Cardiac muscle cell (in vitro differentiated cells and primary cell): ENCODE data around the gene PRXL2B. TPM values are rescaled to one million over a fixed set of nuclear protein-coding genes. Genes with fewer than 3 reads are reported as not detected.
A peak's percentile ranks its signal among the peaks of the same experiment; 100 is the strongest.

ENCODE experiments used
- DNase-seq, 2 donors: peaks; one replicate each; pipeline versions ENCODE4 v3.0.0 to v3.0.0-alpha.2; 2010 to 2017; ENCODE audit warnings: low read depth in 1 of 2, low spot score in 1 of 2
- H3K27ac ChIP-seq: fragments of 200-600 bp; sonication (generic); 2 replicates; pipeline ENCODE4 v1.5.1; 2016
- H3K27me3 ChIP-seq: fragments of 200-600 bp; sonication (generic); 2 replicates; pipeline ENCODE4 v1.6.0; 2016; ENCODE audit warnings: control low read depth
- H3K36me3 ChIP-seq: fragments of 200-600 bp; sonication (generic); 2 replicates; pipeline ENCODE4 v1.5.1; 2016; ENCODE audit warnings: control low read depth
- H3K4me1 ChIP-seq: fragments of 200-600 bp; sonication (generic); 2 replicates; pipeline ENCODE4 v1.8.1; 2017; ENCODE audit warnings: low read depth, mild to moderate bottlenecking, mixed run types
- H3K4me3 ChIP-seq: fragments of 200-600 bp; sonication (generic); 2 replicates; pipeline ENCODE4 v1.5.1; 2016; ENCODE audit warnings: mild to moderate bottlenecking
- H3K9me3 ChIP-seq: fragments of 200-600 bp; sonication (generic); 2 replicates; pipeline ENCODE4 v1.5.1; 2017; ENCODE audit warnings: low read depth, mild to moderate bottlenecking, control low read depth
- CTCF ChIP-seq: IDR thresholded peaks from 2 replicates; pipeline ENCODE4 v1.5.1; 2012; ENCODE audit warnings: low read depth, mild to moderate bottlenecking, low read length
- polyA plus RNA-seq: library from polyadenylated mRNA; unstranded; fragments of >200 nt; fragmentation: Nextera tagmentation; extraction: Ambion mirVana; gene quantifications from 2 replicates; pipeline ENCODE4 v1.2.1, GENCODE V29; 2016
- total RNA-seq: library from RNA; depleted of rRNA; stranded (reverse); fragments of >200 nt; gene quantifications from 2 replicates; pipeline ENCODE4 v1.2.3, GENCODE V29; 2016

The PRXL2B gene
- total and polyA plus RNA-seq, 2 experiments from 2014 or later, result 53.0 to 59.5 TPM

DNA sequence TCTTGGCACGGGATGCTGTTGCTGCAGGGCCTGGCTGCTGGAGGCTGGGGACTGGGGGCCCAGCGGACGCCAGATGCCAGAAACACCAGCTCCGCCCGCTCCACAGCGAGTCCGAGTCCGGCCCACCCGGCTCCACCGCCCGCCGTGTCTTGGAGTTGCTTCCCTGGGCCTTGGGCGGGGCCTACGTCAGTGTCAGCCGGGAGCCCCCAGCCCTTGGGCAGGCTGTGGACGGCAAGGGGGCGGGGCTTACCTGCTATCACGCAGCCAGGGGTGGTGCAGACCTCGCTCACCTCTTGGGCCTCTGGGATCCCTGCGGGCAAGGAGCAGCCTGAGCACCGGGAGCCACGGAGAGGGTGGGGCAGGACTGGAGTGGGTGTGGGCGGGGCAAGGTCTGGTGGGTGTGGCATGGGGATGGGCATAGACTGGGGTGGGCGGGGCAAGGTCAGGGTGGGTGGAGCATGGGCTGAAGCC lies 24.5 kb downstream of the PRXL2B start:
- no peak for TF ChIP-seq CTCF
- H3K9me3 ChIP-seq, result no peaks in the 10 kb centered on the region
- peak in 1 of 2 donors; percentile 12 for DNase-seq
- H3K36me3 ChIP-seq, result no peaks in the 10 kb centered on the region
- no peaks in the 10 kb centered on the region for H3K4me1 ChIP-seq
- no peak overlapping the region for H3K27ac ChIP-seq
- no peaks in the 10 kb centered on the region for H3K27me3 ChIP-seq
- H3K4me3 ChIP-seq, result no peak overlapping the region

DNA sequence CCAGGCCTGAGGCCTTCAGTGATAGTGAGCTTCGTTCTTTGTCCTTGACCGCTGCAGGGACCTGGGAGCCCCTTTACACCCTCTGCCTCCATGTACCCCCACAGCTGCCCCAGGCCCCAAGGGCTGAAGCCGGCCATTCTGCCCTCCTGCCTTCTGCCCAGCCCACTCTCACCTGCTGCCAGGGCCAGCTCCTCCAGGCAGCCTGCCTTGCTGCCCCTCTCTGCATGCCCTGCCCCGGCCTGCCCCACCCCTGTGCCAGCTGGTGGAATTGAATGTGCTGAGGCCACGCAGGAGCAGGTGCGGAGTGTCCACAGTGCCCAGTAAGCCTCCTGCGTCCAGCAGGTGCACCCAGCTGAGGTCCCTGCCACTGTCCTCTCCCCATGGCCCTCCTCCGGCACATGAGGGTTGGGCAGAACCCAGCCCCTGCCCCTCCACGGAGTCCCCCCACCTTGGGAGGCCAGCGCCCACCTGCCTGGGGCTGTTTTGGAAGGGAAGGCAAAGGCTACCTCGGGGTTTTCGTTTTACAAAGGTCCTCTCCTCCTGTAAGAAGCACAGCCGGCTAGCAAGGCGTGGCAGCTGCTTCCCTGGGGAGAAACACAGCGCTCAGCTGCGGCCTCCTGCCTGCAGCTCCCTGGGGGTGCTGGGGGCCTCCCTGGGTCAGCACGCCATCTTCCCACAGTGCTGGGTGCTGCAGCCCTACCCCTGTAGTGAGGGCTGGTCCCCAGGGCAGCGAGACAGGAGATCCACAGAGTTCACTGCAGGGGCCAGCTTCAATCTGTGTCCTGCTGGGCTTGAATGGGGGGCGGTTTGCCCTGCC lies 25.3 kb downstream of the PRXL2B start:
- Histone ChIP-seq H3K9me3 (no peaks in the 10 kb centered on the region), H3K36me3 (no peaks in the 10 kb centered on the region), H3K27me3 (no peaks in the 10 kb centered on the region), H3K4me1 (no peaks in the 10 kb centered on the region), H3K27ac (no peak overlapping the region), H3K4me3 (no peak overlapping the region)
- DNase-seq, result no peak
- TF ChIP-seq CTCF, result no peak

DNA sequence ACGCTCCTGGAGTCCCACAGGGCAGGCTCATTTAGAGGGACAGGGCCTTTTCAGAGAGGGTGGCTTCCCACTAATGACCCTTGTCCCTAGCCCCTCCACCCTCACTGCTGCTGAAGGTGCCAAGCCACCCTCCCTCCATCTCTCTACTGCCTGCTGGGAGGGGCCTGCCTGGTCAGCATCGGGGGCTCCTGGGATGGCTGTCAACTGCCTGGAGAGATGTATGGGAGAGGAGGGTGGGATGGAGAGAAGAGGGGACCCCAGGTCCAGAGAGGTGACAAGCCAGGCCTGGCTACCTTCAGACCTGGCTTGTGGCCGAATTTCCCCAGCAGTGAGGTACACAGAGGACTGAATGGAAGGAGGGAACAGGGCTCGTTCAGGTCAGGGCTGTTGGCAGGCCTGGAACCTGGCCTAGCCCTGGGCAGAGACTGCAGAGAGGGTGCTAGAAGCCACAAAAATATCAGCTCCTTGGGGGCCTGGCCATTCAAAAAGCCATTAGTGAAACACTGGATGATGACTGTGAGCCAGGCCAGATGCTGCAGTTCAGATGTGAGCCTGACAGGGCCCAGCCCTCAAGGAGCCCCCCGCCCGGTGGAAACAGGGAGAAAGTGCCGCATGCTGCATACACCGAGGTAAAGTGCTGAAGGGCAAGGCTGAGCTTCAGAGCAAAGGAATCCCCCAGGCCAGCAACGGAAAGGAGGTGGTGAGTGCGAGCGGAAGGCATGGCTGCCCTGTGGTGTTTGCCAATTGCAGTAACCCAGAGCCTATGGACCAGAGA lies 26.2 kb downstream of the PRXL2B start:
- H3K27me3 ChIP-seq, result no peaks in the 10 kb centered on the region
- H3K36me3 ChIP-seq, result no peaks in the 10 kb centered on the region
- H3K4me3 ChIP-seq, result no peak overlapping the region
- no peak for TF ChIP-seq CTCF
- no peak for DNase-seq
- H3K4me1 ChIP-seq, result no peaks in the 10 kb centered on the region
- H3K9me3 ChIP-seq, result no peaks in the 10 kb centered on the region
- no peak overlapping the region for H3K27ac ChIP-seq

DNA sequence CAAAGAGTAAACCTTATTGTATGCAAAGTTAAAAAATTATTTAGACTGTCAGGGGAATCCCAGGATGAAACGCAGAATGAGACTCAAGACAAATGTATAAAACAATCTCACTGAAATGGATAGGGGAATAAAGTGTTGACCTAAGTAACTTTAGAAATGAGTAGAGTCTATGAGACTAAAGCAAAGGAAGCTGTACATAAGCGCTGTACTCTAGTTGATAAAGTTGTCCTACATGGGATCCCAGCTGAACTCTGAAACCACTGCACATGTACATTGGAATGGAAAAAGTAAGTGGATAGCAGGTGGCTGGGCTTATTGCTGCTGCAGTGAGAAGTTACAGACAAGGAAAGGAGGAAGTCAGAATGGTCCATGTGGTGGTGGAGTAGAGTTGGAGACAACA lies 27.6 kb downstream of the PRXL2B start:
- Histone ChIP-seq H3K9me3 (no peaks in the 10 kb centered on the region), H3K36me3 (no peaks in the 10 kb centered on the region), H3K27me3 (no peaks in the 10 kb centered on the region), H3K4me3 (no peak overlapping the region), H3K27ac (no peak overlapping the region), H3K4me1 (no peaks in the 10 kb centered on the region)
- DNase-seq, result no peak
- TF ChIP-seq CTCF, result no peak

DNA sequence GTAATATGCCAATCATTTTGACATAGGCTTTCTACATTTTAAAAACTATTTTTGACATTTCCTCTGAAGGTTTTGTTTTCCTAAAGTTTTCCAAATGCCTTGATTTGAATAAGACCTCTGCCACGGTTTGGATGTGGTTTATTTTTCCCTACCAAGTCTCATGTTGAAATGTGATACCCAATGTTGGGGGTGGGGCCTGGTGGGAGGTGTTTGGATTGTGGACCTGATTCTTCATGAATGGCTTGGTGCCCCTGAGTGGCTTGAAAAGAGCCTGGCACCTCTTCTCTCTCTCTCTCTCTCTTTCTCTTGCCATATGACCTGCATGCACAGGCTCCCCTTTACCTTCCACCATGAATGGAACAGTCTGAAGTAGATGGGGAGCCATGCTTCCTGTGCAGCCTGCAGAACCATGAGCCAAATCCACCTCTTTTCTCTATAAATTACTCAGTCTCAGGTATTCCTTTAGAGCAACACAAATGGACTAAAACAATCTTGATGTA lies 31.4 kb downstream of the PRXL2B start:
- Histone ChIP-seq H3K9me3 (no peaks in the 10 kb centered on the region), H3K4me3 (no peak overlapping the region), H3K27ac (no peak overlapping the region), H3K36me3 (no peaks in the 10 kb centered on the region), H3K27me3 (no peaks in the 10 kb centered on the region), H3K4me1 (no peaks in the 10 kb centered on the region)
- no peak for TF ChIP-seq CTCF
- DNase-seq, result no peak
